Left renal cortex interstitium (tissue), 4 donors: ENCODE data around the gene CCDC88A. TPM values are rescaled to one million over a fixed set of nuclear protein-coding genes. Genes with fewer than 3 reads are reported as not detected.
"Not testable (repeated sequence)": the region's sequence is repeated elsewhere in the genome, so short reads cannot be mapped to it uniquely, and the experiment has no call there.

ENCODE experiments used
- DNase-seq, 4 donors: peaks; one replicate each; pipeline ENCODE4 v3.0.0-alpha.2; 2013; ENCODE audit warnings: low read depth in 4 of 4, low spot score in 2 of 4, missing footprints in 1 of 4
- polyA plus RNA-seq, 4 donors: library from polyadenylated mRNA; unstranded; fragments of 120-200 nt; gene quantifications; one replicate each; pipeline ENCODE4 v1.2.1, GENCODE V29; 2013; ENCODE audit not compliant: insufficient read length in 4 of 4

CCDC88A gene
- polyA plus RNA-seq, 4 donors = 50.0 to 89.2 (median 64.6) TPM

DNA sequence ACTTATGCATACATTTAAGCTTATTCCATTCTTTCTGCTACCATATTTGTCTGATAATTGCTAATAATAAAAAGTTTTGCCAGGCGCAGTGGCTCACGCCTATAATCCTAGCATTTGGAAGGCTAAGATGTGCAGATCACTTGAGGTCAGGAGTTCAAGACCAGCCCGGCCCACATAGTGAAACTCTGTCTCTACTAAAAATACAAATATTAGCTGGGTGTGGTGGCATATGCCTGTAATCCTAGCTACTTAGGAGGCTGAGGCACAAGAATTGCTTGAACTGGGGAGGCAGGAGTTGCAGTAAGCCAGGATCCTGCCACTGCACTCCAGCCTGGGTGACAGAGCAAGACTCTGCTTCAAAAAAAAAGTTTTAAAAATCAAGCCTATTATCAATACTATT is 160.1 kb downstream of the CCDC88A start:
- not testable (repeated sequence) for DNase-seq

GRCh38 chr2:55252832-55253231 is 166.8 kb downstream of the CCDC88A start:
- DNase-seq = no peak

DNA sequence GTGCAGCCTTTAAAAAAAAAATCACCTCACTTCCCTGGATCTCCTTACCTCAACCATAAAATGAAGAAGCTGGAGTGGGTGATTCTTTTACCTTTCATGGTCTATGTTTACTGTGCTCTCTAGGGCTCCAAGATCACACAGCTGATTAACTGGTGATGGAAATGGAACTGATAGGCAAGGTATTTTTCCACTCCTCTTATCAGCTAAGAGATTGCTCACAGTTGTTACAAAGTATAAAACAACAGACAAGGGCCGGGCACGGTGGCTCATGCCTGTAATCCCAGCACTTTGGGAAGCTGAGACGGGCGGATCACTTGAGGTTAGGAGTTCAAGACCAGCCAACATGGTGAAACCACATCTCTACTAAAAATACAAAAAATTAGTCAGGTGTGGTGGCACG is 172.6 kb downstream of the CCDC88A start:
- DNase-seq = no peak

DNA sequence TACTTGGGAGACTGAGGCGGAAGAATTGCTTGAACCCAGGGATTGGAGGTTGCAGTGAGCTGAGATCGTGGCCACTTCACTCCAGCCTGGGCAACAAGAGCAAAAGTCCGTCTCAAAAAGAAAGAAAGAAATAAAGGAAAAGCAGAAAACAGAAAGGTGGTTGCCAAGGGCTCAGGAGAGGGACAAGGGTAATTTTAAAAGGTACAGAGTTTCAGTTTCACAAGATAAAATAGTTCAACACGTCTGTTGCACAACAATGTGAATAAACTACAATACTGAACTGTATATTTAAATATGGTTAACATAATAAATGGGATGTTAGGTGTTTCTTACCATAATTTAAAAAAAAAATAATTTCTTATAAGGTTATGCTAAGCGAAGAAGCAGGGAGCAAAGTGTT is 174.2 kb downstream of the CCDC88A start:
- DNase-seq = no peak

GRCh38 chr2:55242617-55243016 is 177.0 kb downstream of the CCDC88A start:
- DNase-seq = no peak

DNA sequence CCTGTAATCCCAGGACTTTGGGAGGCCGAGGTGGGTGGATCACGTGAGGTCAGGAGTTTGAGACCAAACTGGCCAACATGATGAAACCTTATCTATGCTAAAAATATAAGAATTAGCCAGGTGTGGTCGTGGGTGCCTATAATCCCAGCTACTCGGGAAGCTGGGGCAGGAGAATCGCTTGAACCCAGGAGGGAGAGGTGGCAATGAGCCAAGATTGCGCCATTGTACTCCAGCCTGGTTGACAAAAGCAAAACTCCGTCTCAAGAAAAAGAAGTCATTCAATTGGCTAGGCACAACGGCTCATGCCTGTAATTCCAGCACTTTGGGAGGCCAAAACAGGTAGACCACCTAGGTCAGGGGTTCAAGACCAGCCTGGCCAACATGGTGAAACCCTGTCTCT is 178.1 kb downstream of the CCDC88A start:
- not testable (repeated sequence) for DNase-seq

DNA sequence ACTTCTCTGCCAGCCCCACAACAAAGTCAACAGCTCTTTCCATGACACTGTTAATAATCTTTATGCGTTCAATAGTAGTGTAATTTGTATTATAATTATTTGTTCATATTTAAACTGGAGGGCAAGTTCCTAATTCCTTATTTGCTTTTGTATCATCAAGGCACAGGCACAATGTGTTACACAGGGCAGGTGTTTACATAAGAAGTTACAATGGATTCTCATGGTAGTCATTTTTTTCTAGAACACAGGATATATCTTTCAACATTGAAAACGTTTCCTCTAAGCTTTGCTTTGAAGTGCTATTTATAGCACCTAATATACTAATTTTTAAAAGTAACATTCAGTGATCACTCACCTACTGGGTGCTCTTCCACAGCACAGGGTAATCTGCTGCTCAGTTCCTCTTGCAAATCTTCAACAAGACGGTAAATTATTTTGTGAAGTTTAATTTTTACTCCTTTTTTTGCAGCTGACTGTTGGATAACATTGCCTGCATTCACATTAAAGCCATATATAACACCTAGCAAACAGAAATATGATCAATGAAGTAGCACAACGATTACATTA is 179.9 kb downstream of the CCDC88A start:
- no peak for DNase-seq

Other genes starting within 250 kb of the CCDC88A start
- gene CLHC1, start 187.6 kb downstream of the CCDC88A start, polyA plus RNA-seq = 10 to 100 TPM; 14.5 to 42.5 (median 27.2) TPM
- gene RPS27A, start 187.2 kb downstream of the CCDC88A start, polyA plus RNA-seq = 1,000 to 10,000 TPM; 1,497 to 2,336 (median 1,812) TPM
- 10 to 100 TPM; 36.0 to 45.6 (median 42.7) TPM for gene MTIF2, start 150.6 kb downstream of the CCDC88A start, polyA plus RNA-seq
- gene CFAP36, start 99.9 kb upstream of the CCDC88A start, polyA plus RNA-seq = 100 to 1,000 TPM in 1 of 4 donors, 10 to 100 TPM in 3; 77.9 to 108 (median 98.1) TPM
- 10 to 100 TPM; 70.4 to 80.3 (median 77.9) TPM for gene PPP4R3B, start 197.8 kb upstream of the CCDC88A start, polyA plus RNA-seq